ENCODE measurements around the gene KLHL36.

DNA sequence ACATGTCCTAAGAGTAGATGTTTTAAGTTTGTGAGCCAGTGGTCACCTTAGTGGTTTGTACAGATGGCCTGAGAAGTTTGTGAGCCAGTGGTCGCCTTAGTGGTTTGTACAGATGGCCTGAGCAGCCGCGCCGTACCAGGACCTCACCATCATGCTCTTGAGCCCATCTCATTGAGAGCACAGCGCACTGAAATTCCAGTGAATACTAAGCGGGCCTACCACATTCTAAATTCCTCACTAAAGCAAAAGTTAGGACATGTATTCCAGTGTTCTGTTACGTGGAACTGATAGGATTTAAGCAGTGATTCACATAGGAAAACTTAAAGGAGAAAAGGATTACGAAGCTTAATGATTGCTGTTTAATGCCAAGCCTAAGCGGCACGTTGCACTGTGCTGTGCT lies 55.4 kb downstream of the KLHL36 start:
- TF ChIP-seq, protein P1, sequence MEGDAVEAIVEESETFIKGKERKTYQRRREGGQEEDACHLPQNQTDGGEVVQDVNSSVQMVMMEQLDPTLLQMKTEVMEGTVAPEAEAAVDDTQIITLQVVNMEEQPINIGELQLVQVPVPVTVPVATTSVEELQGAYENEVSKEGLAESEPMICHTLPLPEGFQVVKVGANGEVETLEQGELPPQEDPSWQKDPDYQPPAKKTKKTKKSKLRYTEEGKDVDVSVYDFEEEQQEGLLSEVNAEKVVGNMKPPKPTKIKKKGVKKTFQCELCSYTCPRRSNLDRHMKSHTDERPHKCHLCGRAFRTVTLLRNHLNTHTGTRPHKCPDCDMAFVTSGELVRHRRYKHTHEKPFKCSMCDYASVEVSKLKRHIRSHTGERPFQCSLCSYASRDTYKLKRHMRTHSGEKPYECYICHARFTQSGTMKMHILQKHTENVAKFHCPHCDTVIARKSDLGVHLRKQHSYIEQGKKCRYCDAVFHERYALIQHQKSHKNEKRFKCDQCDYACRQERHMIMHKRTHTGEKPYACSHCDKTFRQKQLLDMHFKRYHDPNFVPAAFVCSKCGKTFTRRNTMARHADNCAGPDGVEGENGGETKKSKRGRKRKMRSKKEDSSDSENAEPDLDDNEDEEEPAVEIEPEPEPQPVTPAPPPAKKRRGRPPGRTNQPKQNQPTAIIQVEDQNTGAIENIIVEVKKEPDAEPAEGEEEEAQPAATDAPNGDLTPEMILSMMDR (IDR thresholded peaks at IDR 0.05) = no peak
- no peak for TF ChIP-seq POLR2A (IDR thresholded peaks at IDR 0.05)

All from sigmoid colon (tissue), 3 donors.